ENCODE measurements around the gene IQCM.
"Not testable (repeated sequence)": the region's sequence is repeated elsewhere in the genome, so short reads cannot be mapped to it uniquely, and the experiment has no call there.

Gene IQCM

DNA sequence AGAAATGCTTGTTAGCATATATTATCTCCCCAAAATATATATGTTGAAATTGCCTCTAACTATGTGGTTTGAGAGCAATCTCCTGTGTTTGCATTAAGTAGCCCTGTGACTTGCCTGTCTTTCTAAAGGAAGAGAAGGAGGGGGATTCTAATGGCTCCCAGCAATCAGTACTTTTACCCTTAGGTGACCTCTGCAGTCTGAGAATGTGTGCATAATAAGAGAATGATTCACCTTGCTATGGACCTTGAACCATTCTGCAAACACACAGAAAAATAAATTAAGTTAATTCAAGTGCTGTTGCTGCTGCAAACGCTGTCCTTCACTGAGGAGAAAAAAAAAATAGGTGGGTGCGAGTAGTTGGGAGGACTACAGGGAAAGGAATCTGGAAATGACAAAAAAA lies 322.2 kb downstream of the IQCM start:
- H2AFZ ChIP-seq (ENCODE audit: low read length): no peak overlapping the region
- H3K9ac ChIP-seq (ENCODE audit: low read depth, low read length, poor library complexity, severe bottlenecking): no peak overlapping the region
- H3K9me2 ChIP-seq (replicated peaks; ENCODE audit: low read depth, low read length): no peaks in the 10 kb centered on the region
- no peak overlapping the region for H3K4me2 ChIP-seq (ENCODE audit: low read depth, low read length, poor library complexity, severe bottlenecking)
- no peaks in the 10 kb centered on the region for H4K20me1 ChIP-seq (ENCODE audit: insufficient read depth, low read length, poor library complexity, severe bottlenecking)
- no peak overlapping the region for H3K4me3 ChIP-seq (ENCODE audit: low read length, poor library complexity, severe bottlenecking)
- no peak for TF ChIP-seq EZH2phosphoT487 (IDR thresholded peaks at IDR 0.05; ENCODE audit: borderline replicate concordance)
- TF ChIP-seq CTCF (conservative IDR thresholded peaks at IDR 0.05; ENCODE audit: low read length): no peak
- H3K27me3 ChIP-seq (ENCODE audit: insufficient read depth, low read length, poor library complexity, severe bottlenecking): no peaks in the 10 kb centered on the region
- no peaks in the 10 kb centered on the region for H3K9me3 ChIP-seq (ENCODE audit: insufficient read depth, low read depth, low read length)
- H3F3A ChIP-seq (ENCODE audit: low read depth): no peaks in the 10 kb centered on the region
- no peaks in the 10 kb centered on the region for H3K4me1 ChIP-seq (ENCODE audit: insufficient read depth, low read length, poor library complexity, severe bottlenecking)
- H3K79me2 ChIP-seq (ENCODE audit: insufficient read depth, low read length): no peaks in the 10 kb centered on the region
- H3K36me3 ChIP-seq (ENCODE audit: insufficient read depth, low read length): no peaks in the 10 kb centered on the region

- Histone ChIP-seq H3K9me3 (ENCODE audit: insufficient read depth, low read depth, low read length) (no peaks in the 10 kb centered on the region), H3F3A (ENCODE audit: low read depth) (no peaks in the 10 kb centered on the region), H2AFZ (ENCODE audit: low read length) (no peak overlapping the region), H3K4me2 (ENCODE audit: low read depth, low read length, poor library complexity, severe bottlenecking) (no peak overlapping the region), H4K20me1 (ENCODE audit: insufficient read depth, low read length, poor library complexity, severe bottlenecking) (no peaks in the 10 kb centered on the region), H3K4me1 (ENCODE audit: insufficient read depth, low read length, poor library complexity, severe bottlenecking) (no peaks in the 10 kb centered on the region), H3K9ac (ENCODE audit: low read depth, low read length, poor library complexity, severe bottlenecking) (no peak overlapping the region), H3K36me3 (ENCODE audit: insufficient read depth, low read length) (no peaks in the 10 kb centered on the region), H3K4me3 (ENCODE audit: low read length, poor library complexity, severe bottlenecking) (no peak overlapping the region), H3K9me2 (replicated peaks; ENCODE audit: low read depth, low read length) (no peaks in the 10 kb centered on the region), H3K27me3 (ENCODE audit: insufficient read depth, low read length, poor library complexity, severe bottlenecking) (no peaks in the 10 kb centered on the region), H3K79me2 (ENCODE audit: insufficient read depth, low read length) (no peaks in the 10 kb centered on the region)
- TF ChIP-seq CTCF (conservative IDR thresholded peaks at IDR 0.05; ENCODE audit: low read length) (no peak), EZH2phosphoT487 (IDR thresholded peaks at IDR 0.05; ENCODE audit: borderline replicate concordance) (no peak)
These were observed 326.3 kb downstream of the IQCM start for GRCh38 chr4:149489321-149489720.

DNA sequence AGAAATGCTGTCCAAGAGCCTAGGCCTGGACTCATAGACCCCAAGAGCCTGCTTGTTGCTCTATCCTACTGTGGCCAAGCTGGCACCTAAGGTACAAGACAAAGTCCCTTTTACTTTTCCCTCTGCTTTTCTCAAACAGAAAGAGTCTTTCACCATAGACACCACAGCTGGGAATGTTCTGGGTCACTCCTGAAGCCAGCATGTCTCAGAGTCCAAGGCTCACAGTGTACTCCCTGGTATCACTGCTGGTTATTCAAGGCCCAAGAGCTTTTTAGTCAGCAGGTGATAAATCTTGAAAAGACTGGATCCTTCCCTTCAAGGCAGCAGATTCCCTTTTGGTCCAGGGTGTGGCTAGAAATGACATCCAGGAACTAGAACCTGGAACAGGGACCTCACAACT lies 328.8 kb downstream of the IQCM start:
- Histone ChIP-seq H3K9me3 (ENCODE audit: insufficient read depth, low read depth, low read length) (no peaks in the 10 kb centered on the region), H3K27me3 (ENCODE audit: insufficient read depth, low read length, poor library complexity, severe bottlenecking) (no peaks in the 10 kb centered on the region), H4K20me1 (ENCODE audit: insufficient read depth, low read length, poor library complexity, severe bottlenecking) (no peaks in the 10 kb centered on the region), H3K4me1 (ENCODE audit: insufficient read depth, low read length, poor library complexity, severe bottlenecking) (no peaks in the 10 kb centered on the region), H3K9me2 (replicated peaks; ENCODE audit: low read depth, low read length) (no peaks in the 10 kb centered on the region), H3K36me3 (ENCODE audit: insufficient read depth, low read length) (no peaks in the 10 kb centered on the region), H3K4me2 (ENCODE audit: low read depth, low read length, poor library complexity, severe bottlenecking) (no peak overlapping the region), H2AFZ (ENCODE audit: low read length) (no peak overlapping the region), H3K9ac (ENCODE audit: low read depth, low read length, poor library complexity, severe bottlenecking) (no peak overlapping the region), H3K79me2 (ENCODE audit: insufficient read depth, low read length) (no peaks in the 10 kb centered on the region), H3K4me3 (ENCODE audit: low read length, poor library complexity, severe bottlenecking) (no peak overlapping the region), H3F3A (ENCODE audit: low read depth) (no peaks in the 10 kb centered on the region)
- TF ChIP-seq EZH2phosphoT487 (IDR thresholded peaks at IDR 0.05; ENCODE audit: borderline replicate concordance): no peak
- TF ChIP-seq CTCF (conservative IDR thresholded peaks at IDR 0.05; ENCODE audit: low read length): no peak

- not testable (repeated sequence) for H3K9ac ChIP-seq (ENCODE audit: low read depth, low read length, poor library complexity, severe bottlenecking); H3K4me1 ChIP-seq (ENCODE audit: insufficient read depth, low read length, poor library complexity, severe bottlenecking); H2AFZ ChIP-seq (ENCODE audit: low read length); H4K20me1 ChIP-seq (ENCODE audit: insufficient read depth, low read length, poor library complexity, severe bottlenecking); H3K4me2 ChIP-seq (ENCODE audit: low read depth, low read length, poor library complexity, severe bottlenecking); H3K4me3 ChIP-seq (ENCODE audit: low read length, poor library complexity, severe bottlenecking); H3K79me2 ChIP-seq (ENCODE audit: insufficient read depth, low read length); H3K27me3 ChIP-seq (ENCODE audit: insufficient read depth, low read length, poor library complexity, severe bottlenecking); H3K9me2 ChIP-seq (replicated peaks; ENCODE audit: low read depth, low read length); H3F3A ChIP-seq (ENCODE audit: low read depth); H3K36me3 ChIP-seq (ENCODE audit: insufficient read depth, low read length); H3K9me3 ChIP-seq (ENCODE audit: insufficient read depth, low read depth, low read length)
These were observed 347.0 kb downstream of the IQCM start for GRCh38 chr4:149468669-149469068.

Measured in Loucy (cell line).